Measurements from ENCODE around the gene SCO2. TPM values are rescaled to one million over a fixed set of nuclear protein-coding genes. Genes with fewer than 3 reads are reported as not detected.
A peak's percentile ranks its signal among the peaks of the same experiment; 100 is the strongest.

The SCO2 gene
- total RNA-seq, 2 donors from 2014 or later, result 0.89 to 2.3 TPM

GRCh38 chr22:50519151-50519550 is 6.2 kb downstream of the SCO2 start:
- Histone ChIP-seq H3K27me3 (ENCODE audit: control insufficient read depth, insufficient read depth, low read length, poor library complexity, severe bottlenecking) (no peaks in the 10 kb centered on the region), H3K4me3 (ENCODE audit: low read length) (no peak overlapping the region), H3K9me3 (ENCODE audit: control insufficient read depth, low read length) (no peaks in the 10 kb centered on the region), H3K9ac (ENCODE audit: extremely low read depth, low read length, poor library complexity, severe bottlenecking) (no peak overlapping the region), H3K27ac (ENCODE audit: low read depth, low read length) (no peak overlapping the region), H3K4me1 (ENCODE audit: control insufficient read depth, insufficient read depth, low read length) (no peaks in the 10 kb centered on the region), H3K36me3 (ENCODE audit: control insufficient read depth, insufficient read depth, low read length) (peaks cover 32% of the 10 kb centered on the region)
- Mint-ChIP-seq H3K9me3 (no peaks in the 10 kb centered on the region), H3K27ac (no peak overlapping the region), H3K4me3 (no peak overlapping the region), H3K27me3 (ENCODE audit: insufficient read depth) (no peaks in the 10 kb centered on the region), H3K36me3 (ENCODE audit: low read depth) (peaks cover 38% of the 10 kb centered on the region), H3K4me1 (no peaks in the 10 kb centered on the region)
- DNase-seq, result no peak
- no peak for TF ChIP-seq CTCF (conservative IDR thresholded peaks at IDR 0.05)
- 92 to 100% methylated on average over 6 to 8 of the region's 8 CpGs for WGBS, 2 experiments (ENCODE audit: insufficient coverage in 1 of 2, insufficient read length in 1 of 2)

- no peaks in the 10 kb centered on the region for H3K27me3 ChIP-seq (ENCODE audit: control insufficient read depth, insufficient read depth, low read length, poor library complexity, severe bottlenecking)
- Mint-ChIP-seq H3K27me3 (ENCODE audit: insufficient read depth) (no peaks in the 10 kb centered on the region), H3K27ac (no peak overlapping the region), H3K4me3 (no peak overlapping the region), H3K36me3 (ENCODE audit: low read depth) (peaks cover 38% of the 10 kb centered on the region), H3K4me1 (no peaks in the 10 kb centered on the region), H3K9me3 (no peaks in the 10 kb centered on the region)
- no peaks in the 10 kb centered on the region for H3K4me1 ChIP-seq (ENCODE audit: control insufficient read depth, insufficient read depth, low read length)
- no peak overlapping the region for H3K4me3 ChIP-seq (ENCODE audit: low read length)
- no peak for DNase-seq
- no peak overlapping the region for H3K9ac ChIP-seq (ENCODE audit: extremely low read depth, low read length, poor library complexity, severe bottlenecking)
- peaks cover 31% of the 10 kb centered on the region for H3K36me3 ChIP-seq (ENCODE audit: control insufficient read depth, insufficient read depth, low read length)
- no peak overlapping the region for H3K27ac ChIP-seq (ENCODE audit: low read depth, low read length)
- WGBS, 2 experiments (ENCODE audit: insufficient coverage in 1 of 2, insufficient read length in 1 of 2), result 95% methylated on average over 4 to 7 of the region's 7 CpGs
- H3K9me3 ChIP-seq (ENCODE audit: control insufficient read depth, low read length), result no peaks in the 10 kb centered on the region
- no peak for TF ChIP-seq CTCF (conservative IDR thresholded peaks at IDR 0.05)
Observed at GRCh38 chr22:50518606-50519005, 6.8 kb downstream of the SCO2 start.

- Mint-ChIP-seq H3K36me3 (ENCODE audit: low read depth) (peaks cover 33% of the 10 kb centered on the region), H3K4me1 (no peaks in the 10 kb centered on the region), H3K27me3 (ENCODE audit: insufficient read depth) (no peaks in the 10 kb centered on the region), H3K27ac (no peak overlapping the region), H3K4me3 (no peak overlapping the region), H3K9me3 (no peaks in the 10 kb centered on the region)
- Histone ChIP-seq H3K27ac (ENCODE audit: low read depth, low read length) (no peak overlapping the region), H3K27me3 (ENCODE audit: control insufficient read depth, insufficient read depth, low read length, poor library complexity, severe bottlenecking) (no peaks in the 10 kb centered on the region), H3K9me3 (ENCODE audit: control insufficient read depth, low read length) (no peaks in the 10 kb centered on the region), H3K9ac (ENCODE audit: extremely low read depth, low read length, poor library complexity, severe bottlenecking) (no peak overlapping the region), H3K4me1 (ENCODE audit: control insufficient read depth, insufficient read depth, low read length) (no peaks in the 10 kb centered on the region), H3K4me3 (ENCODE audit: low read length) (no peak overlapping the region), H3K36me3 (ENCODE audit: control insufficient read depth, insufficient read depth, low read length) (peaks cover 27% of the 10 kb centered on the region)
- no peak for TF ChIP-seq CTCF (conservative IDR thresholded peaks at IDR 0.05)
- WGBS, 2 experiments (ENCODE audit: insufficient coverage in 1 of 2, insufficient read length in 1 of 2), result 92% methylated on average over 12 to 20 of the region's 20 CpGs
- peak; percentile 62 for DNase-seq
Observed at GRCh38 chr22:50517495-50518260, 7.7 kb downstream of the SCO2 start.
